GM12878 (cell line): ENCODE measurements around the gene LBX1. TPM values are rescaled to one million over a fixed set of nuclear protein-coding genes. Genes with fewer than 3 reads are reported as not detected.

Experiments
- ATAC-seq: fragments of 200-7000 bp; cut with Tn5 transposase; 3 replicates; pipeline ENCODE4 v1.9.1; 2020; ENCODE audit warnings: mild to moderate bottlenecking, moderate library complexity
- BruUV-seq: library from RNA; stranded (reverse); fragments of 400-500 nt; replicated peaks from 2 replicates; lab custom pipeline; 2021; lab: Mats Ljungman, UMichigan
- CTCF ChIA-PET: fragments of 300-600 bp; sonication (Branson Sonifier 250); formaldehyde crosslinking; extraction: SDS; loops from one replicate; lab custom pipeline; 2021; ENCODE audit warnings: inconsistent platforms; lab: Yijun Ruan, JAX
- POLR2A ChIA-PET: fragments of 350-600 bp; formaldehyde crosslinking; extraction: SDS; loops from one replicate; lab custom pipeline; 2021; ENCODE audit warnings: inconsistent platforms; lab: Charles Lee
- RAD21 ChIA-PET: fragments of 300-600 bp; sonication (Branson Sonifier 250); formaldehyde crosslinking; loops from one replicate; lab custom pipeline; 2023; ENCODE audit warnings: antibody characterized with exemption; ENCODE audit not compliant: unreplicated experiment; lab: Charles Lee
- SMC1A ChIA-PET: fragments of 300-600 bp; sonication (Branson Sonifier 250); formaldehyde crosslinking; loops from one replicate; lab custom pipeline; 2023; ENCODE audit not compliant: unreplicated experiment, uncharacterized antibody; lab: Charles Lee
- DNase-seq: peaks from one replicate; pipeline ENCODE4 v3.0.0-alpha.2; 2011; ENCODE audit warnings: low read depth, low spot score
- FAIRE-seq: peaks from 3 replicates; lab custom pipeline; 2011; peaks lifted over from hg19 to GRCh38; lab: Jason Lieb, UNC
- H2AFZ ChIP-seq: 2 replicates; pipeline ENCODE4 v1.6.0; 2011; ENCODE audit warnings: low read depth, low read length, control low read depth; ENCODE audit not compliant: control insufficient read depth
- H3K27ac ChIP-seq: 2 replicates; pipeline ENCODE4 v1.5.1; 2011; ENCODE audit warnings: control low read depth; ENCODE audit not compliant: control insufficient read depth, insufficient read depth
- H3K27me3 ChIP-seq, 2 experiments: replicated peaks in 1 of 2; 2 replicates each; pipeline versions ENCODE4 v1.6.0 to v1.6.1; 2011; ENCODE audit warnings: low read length in 1 of 2; ENCODE audit not compliant: control insufficient read depth in 2 of 2, insufficient read depth in 2 of 2
- H3K36me3 ChIP-seq, 2 experiments: 2 replicates each; pipeline ENCODE4 v1.5.1; 2011; ENCODE audit warnings: low read length in 1 of 2; ENCODE audit not compliant: control insufficient read depth in 2 of 2, insufficient read depth in 2 of 2
- H3K4me1 ChIP-seq: 2 replicates; pipeline ENCODE4 v1.6.1; 2011; ENCODE audit warnings: mild to moderate bottlenecking, low read length, moderate library complexity, mixed read lengths; ENCODE audit not compliant: control insufficient read depth, insufficient read depth
- H3K4me2 ChIP-seq: 2 replicates; pipeline ENCODE4 v1.6.0; 2011; ENCODE audit warnings: control low read depth; ENCODE audit not compliant: control insufficient read depth, insufficient read depth
- H3K4me3 ChIP-seq: fragments of 200-600 bp; sonication (generic); 2 replicates; pipeline ENCODE4 v1.5.1; 2016
- H3K79me2 ChIP-seq: 2 replicates; pipeline ENCODE4 v1.6.0; 2011; ENCODE audit warnings: low read length; ENCODE audit not compliant: control insufficient read depth, insufficient read depth
- H3K9ac ChIP-seq: 2 replicates; pipeline ENCODE4 v1.8.0; 2011; ENCODE audit warnings: low read length, control low read depth, mixed read lengths; ENCODE audit not compliant: control insufficient read depth, insufficient read depth
- H3K9me3 ChIP-seq: replicated peaks from 3 replicates; pipeline ENCODE4 v1.5.1; 2011; ENCODE audit warnings: mild to moderate bottlenecking, low read length; ENCODE audit not compliant: control insufficient read depth, insufficient read depth
- H4K20me1 ChIP-seq: 2 replicates; pipeline ENCODE4 v1.6.0; 2011; ENCODE audit not compliant: control insufficient read depth, insufficient read depth
- CEBPB ChIP-seq, 2 experiments: fragments of 150-350 bp in 1 of 2; IDR thresholded peaks; 2 replicates each; pipeline ENCODE4 v1.6.1; 2012 to 2014; ENCODE audit warnings: low read depth in 2 of 2, low read length in 2 of 2, borderline replicate concordance in 1 of 2, inconsistent platforms in 1 of 2
- GATAD2B ChIP-seq: fragments of 450-650 bp; conservative IDR thresholded peaks from 2 replicates; pipeline ENCODE4 v1.6.1; 2017; ENCODE audit warnings: low read depth, mild to moderate bottlenecking, moderate library complexity
- IRF4 ChIP-seq: IDR thresholded peaks from 2 replicates; pipeline ENCODE4 v1.6.1; 2011; ENCODE audit warnings: low read depth, low read length
- NFXL1 ChIP-seq: fragments of 450-650 bp; IDR thresholded peaks from 2 replicates; pipeline ENCODE4 v1.6.1; 2017; ENCODE audit warnings: antibody characterized with exemption, mild to moderate bottlenecking, borderline replicate concordance
- NR2C1 ChIP-seq: fragments of 450-650 bp; IDR thresholded peaks from 2 replicates; pipeline ENCODE4 v1.6.1; 2017; ENCODE audit warnings: antibody characterized with exemption, mild to moderate bottlenecking, moderate library complexity
- PAX5 ChIP-seq: IDR thresholded peaks from 2 replicates; pipeline ENCODE4 v1.6.1; 2011; ENCODE audit warnings: low read depth, low read length, borderline replicate concordance
- PAX8 ChIP-seq: fragments of 450-650 bp; IDR thresholded peaks from 2 replicates; pipeline ENCODE4 v1.6.1; 2017; ENCODE audit warnings: mild to moderate bottlenecking, moderate library complexity
- RB1 ChIP-seq: fragments of 450-650 bp; formaldehyde crosslinking; IDR thresholded peaks from 2 replicates; pipeline ENCODE4 v1.6.1; 2017; ENCODE audit warnings: mild to moderate bottlenecking, borderline replicate concordance
- RBBP5 ChIP-seq: fragments of 200-600 bp; sonication (generic); conservative IDR thresholded peaks from 2 replicates; pipeline ENCODE4 v1.6.1; 2016
- RFX5 ChIP-seq: IDR thresholded peaks from 2 replicates; pipeline ENCODE4 v1.6.1; 2011; ENCODE audit warnings: low read depth, low read length, improper control_type of control experiment
- WGBS: methylation state at CpG from one replicate; pipeline ENCODE4 v1.1.6; 2016; ENCODE audit warnings: low lambda C conversion rate; ENCODE audit not compliant: insufficient replicate concordance, insufficient coverage; ENCODE audit errors: missing lambda C conversion rate; 5-methylcytosine and 5-hydroxymethylcytosine counted together
- in situ Hi-C: fragments of 300-500 bp; cut with MboI; formaldehyde crosslinking; loops from 9 replicates; pipeline ENCODE4 v1.14.3; 2018; ENCODE audit warnings: mixed read lengths
- intact Hi-C: fragments of 100-400 bp; cut with micrococcal nuclease; formaldehyde crosslinking; loops from one replicate; pipeline ENCODE4 v1.14.2; 2022; ENCODE audit not compliant: unreplicated experiment
- polyA plus RNA-seq, 11 experiments: library from polyadenylated mRNA; depleted of rRNA in 4 of 11; unstranded in 6 of 11; stranded (reverse) in 5 of 11; fragments of >200 nt; fragmentation: Nextera tagmentation in 4 of 11; fragmentation: Illumina TruSeq in 1 of 11; extraction: Ambion mirVana in 4 of 11; extraction: Trizol in 1 of 11; gene quantifications; 1 replicate in 1 of 11; 2 replicates in 10 of 11; pipeline versions ENCODE4 v1.2.1 to v1.2.3, GENCODE V29; 2011 to 2016; ENCODE audit warnings: inconsistent platforms in 2 of 11, missing spikeins in 2 of 11, low read depth in 1 of 11
- total RNA-seq, 4 experiments: library from RNA; depleted of rRNA in 3 of 4; stranded (reverse); fragments of >200 nt in 3 of 4; fragmentation: Illumina TruSeq in 1 of 4; extraction: Trizol in 1 of 4; gene quantifications; 2 replicates each; pipeline versions ENCODE4 v1.2.1 to v1.2.3, GENCODE V29; 2013 to 2021
- TF ChIP-seq, protein P1 (sequence below): fragments of 450-650 bp; IDR thresholded peaks from 2 replicates; pipeline ENCODE4 v1.6.1; 2016; ENCODE audit warnings: mild to moderate bottlenecking, moderate library complexity, borderline replicate concordance
- TF ChIP-seq, protein P2 (sequence below): fragments of 450-650 bp; IDR thresholded peaks from 2 replicates; pipeline ENCODE4 v1.6.1; 2016; ENCODE audit warnings: mild to moderate bottlenecking

Gene LBX1
- total and polyA plus RNA-seq, 10 of the 15 experiments (the other 5 are each of a cell fraction or from before 2014, with no cell fraction given) = not detected

DNA sequence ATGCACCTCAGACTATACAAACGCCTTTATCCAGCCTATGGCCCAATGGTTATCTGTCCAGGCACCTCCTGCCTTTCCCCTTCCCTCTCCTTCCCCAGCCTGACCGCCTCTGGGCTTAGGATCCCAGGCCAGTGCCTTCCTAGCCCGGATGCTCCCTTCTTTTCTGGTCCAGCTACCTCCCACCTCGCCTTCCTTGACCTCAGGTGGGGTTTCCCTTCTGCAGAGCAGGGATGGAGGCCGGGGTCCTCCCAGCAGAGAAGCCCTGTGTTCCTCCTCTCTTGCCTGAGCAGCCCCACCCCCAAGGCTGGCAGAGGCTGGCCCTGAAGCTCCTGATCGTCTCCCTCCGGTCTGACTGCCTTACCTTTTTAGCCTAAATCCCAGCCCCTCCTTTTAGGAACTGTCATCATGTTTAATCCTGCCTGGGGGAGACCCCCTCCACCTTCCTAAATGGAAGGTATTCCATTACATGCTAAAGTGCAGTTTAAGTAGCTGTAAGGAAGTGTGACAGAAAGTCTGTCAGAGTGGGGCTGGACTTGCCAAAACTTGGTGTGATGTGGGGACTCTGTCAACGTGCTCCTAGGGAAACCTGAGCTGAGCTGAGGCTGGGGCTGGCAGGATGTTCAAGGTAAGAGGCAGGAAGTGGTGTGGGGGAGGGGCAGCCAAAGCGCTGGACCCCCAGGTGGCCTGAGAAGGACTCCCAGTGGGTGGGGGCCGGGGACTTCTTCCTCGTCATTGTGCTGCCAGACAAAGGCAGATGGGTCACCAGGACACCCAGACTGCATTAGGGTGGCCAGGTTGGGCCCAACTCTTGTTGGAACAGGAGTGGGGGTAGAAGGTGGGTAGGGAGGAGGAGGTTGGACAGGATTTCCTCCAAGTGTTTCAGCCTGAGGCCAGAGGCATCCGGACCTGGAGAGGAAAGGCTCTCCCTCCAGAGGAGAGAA, 39.5 kb downstream of the LBX1 start:
- ChIA-PET RAD21 (no interaction called here), SMC1A (no interaction called here), POLR2A (no interaction called here), CTCF (interaction anchor here (1.2 kb wide), 1 partner anchor 48 kb away, joined by 3 read pairs; no protein-coding TSS in a partner anchor)
- no peak overlapping the region for H3K9ac ChIP-seq
- FAIRE-seq (no peak), ATAC-seq (no peak), DNase-seq (no peak)
- no peak overlapping the region for H3K27ac ChIP-seq
- H3K36me3 ChIP-seq = no peaks in the 10 kb centered on the region
- 20% methylated on average over 12 of the region's 12 CpGs for WGBS
- TF ChIP-seq GATAD2B (no peak), IRF4 (no peak), RBBP5 (no peak), RB1 (no peak), RFX5 (no peak), CEBPB (IDR thresholded peaks at IDR 0.05; ENCODE audit: borderline replicate concordance in 1 of 2, low read depth in 2 of 2, low read length in 2 of 2) (no peak), PAX8 (no peak), NFXL1 (no peak), PAX5 (no peak), NR2C1 (no peak)
- TF ChIP-seq, protein P1, sequence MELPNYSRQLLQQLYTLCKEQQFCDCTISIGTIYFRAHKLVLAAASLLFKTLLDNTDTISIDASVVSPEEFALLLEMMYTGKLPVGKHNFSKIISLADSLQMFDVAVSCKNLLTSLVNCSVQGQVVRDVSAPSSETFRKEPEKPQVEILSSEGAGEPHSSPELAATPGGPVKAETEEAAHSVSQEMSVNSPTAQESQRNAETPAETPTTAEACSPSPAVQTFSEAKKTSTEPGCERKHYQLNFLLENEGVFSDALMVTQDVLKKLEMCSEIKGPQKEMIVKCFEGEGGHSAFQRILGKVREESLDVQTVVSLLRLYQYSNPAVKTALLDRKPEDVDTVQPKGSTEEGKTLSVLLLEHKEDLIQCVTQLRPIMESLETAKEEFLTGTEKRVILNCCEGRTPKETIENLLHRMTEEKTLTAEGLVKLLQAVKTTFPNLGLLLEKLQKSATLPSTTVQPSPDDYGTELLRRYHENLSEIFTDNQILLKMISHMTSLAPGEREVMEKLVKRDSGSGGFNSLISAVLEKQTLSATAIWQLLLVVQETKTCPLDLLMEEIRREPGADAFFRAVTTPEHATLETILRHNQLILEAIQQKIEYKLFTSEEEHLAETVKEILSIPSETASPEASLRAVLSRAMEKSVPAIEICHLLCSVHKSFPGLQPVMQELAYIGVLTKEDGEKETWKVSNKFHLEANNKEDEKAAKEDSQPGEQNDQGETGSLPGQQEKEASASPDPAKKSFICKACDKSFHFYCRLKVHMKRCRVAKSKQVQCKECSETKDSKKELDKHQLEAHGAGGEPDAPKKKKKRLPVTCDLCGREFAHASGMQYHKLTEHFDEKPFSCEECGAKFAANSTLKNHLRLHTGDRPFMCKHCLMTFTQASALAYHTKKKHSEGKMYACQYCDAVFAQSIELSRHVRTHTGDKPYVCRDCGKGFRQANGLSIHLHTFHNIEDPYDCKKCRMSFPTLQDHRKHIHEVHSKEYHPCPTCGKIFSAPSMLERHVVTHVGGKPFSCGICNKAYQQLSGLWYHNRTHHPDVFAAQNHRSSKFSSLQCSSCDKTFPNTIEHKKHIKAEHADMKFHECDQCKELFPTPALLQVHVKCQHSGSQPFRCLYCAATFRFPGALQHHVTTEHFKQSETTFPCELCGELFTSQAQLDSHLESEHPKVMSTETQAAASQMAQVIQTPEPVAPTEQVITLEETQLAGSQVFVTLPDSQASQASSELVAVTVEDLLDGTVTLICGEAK = no peak
- TF ChIP-seq, protein P2, sequence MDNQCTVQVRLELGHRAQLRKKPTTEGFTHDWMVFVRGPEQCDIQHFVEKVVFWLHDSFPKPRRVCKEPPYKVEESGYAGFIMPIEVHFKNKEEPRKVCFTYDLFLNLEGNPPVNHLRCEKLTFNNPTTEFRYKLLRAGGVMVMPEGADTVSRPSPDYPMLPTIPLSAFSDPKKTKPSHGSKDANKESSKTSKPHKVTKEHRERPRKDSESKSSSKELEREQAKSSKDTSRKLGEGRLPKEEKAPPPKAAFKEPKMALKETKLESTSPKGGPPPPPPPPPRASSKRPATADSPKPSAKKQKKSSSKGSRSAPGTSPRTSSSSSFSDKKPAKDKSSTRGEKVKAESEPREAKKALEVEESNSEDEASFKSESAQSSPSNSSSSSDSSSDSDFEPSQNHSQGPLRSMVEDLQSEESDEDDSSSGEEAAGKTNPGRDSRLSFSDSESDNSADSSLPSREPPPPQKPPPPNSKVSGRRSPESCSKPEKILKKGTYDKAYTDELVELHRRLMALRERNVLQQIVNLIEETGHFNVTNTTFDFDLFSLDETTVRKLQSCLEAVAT = no peak
- H3K79me2 ChIP-seq = no peaks in the 10 kb centered on the region
- no peak overlapping the region for H3K4me2 ChIP-seq
- H2AFZ ChIP-seq = no peak overlapping the region
- H3K4me1 ChIP-seq = no peaks in the 10 kb centered on the region
- intact Hi-C loops (no loop called here), in situ Hi-C loops (no loop called here)
- no peaks in the 10 kb centered on the region for H4K20me1 ChIP-seq
- BruUV-seq = no TSS peak
- no peaks in the 10 kb centered on the region for H3K9me3 ChIP-seq
- no peaks in the 10 kb centered on the region for H3K27me3 ChIP-seq
- H3K4me3 ChIP-seq = no peak overlapping the region
